ENCODE results near the gene HDLBP.
"Not testable (repeated sequence)": the region's sequence is repeated elsewhere in the genome, so short reads cannot be mapped to it uniquely, and the experiment has no call there.

The HDLBP gene

GRCh38 chr2:241214209-241214608, 101.3 kb downstream of the HDLBP start:
- DNase-seq (ENCODE audit: low read depth) = no peak

DNA sequence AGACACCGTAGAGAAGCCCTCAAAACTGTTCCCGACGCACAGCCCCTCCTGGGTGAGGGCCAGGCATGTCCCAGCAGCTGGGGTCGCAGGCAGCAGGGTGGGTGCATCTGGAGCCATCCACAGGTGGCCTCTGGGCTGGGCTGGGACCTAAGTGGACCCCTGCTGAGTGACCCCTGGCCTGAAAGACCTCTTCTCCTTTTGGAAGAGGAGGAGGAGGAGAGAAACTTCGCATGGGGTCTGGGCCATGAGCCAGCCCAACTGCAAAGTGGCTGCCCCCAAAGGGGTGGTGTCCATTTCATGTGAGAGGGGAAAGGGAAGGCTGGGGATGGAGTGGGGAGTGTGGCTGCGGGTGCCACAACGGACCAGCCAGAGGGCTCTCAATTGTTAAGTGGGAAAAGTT, 101.9 kb downstream of the HDLBP start:
- no peak for DNase-seq (ENCODE audit: low read depth)

DNA sequence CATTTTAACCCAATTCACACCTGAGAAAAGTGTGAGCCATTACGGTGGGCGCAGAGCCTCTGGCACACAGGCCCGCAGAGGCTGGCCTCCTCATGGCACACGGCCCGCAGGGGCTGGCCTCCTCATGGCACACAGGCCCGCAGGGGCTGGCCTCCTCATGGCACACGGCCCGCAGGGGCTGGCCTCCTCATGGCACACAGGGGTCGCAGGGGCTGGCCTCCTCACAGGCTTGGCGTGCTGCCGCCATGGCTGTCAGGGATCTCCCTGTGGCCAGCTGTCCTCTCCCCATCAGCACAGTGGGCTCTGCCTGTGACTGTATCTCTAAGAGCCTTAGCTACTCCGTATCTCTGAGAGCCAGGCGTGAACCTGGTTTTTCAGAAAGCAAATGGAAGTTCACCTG, 102.4 kb downstream of the HDLBP start:
- no peak for DNase-seq (ENCODE audit: low read depth)

DNA sequence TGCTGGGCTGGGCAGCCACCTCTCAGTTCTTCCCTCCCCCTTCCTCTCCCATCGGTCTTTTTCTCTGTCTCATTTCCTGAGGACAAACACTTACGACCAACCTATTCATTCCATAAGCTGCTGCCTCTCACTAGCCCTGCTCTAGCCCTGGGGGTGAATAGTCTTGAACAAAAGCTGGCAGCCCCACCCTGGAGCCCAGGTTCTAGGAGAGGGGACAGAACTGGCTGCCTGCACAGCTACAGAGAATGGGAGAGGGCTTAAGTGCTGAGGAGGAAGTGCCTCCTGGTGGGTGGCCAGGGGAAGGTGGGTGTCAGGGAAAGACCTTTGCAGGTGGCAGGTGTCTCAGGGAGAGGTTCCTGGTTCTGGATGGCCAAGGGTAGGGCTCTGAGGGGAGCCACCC, 104.2 kb downstream of the HDLBP start:
- DNase-seq (ENCODE audit: low read depth) = no peak

DNA sequence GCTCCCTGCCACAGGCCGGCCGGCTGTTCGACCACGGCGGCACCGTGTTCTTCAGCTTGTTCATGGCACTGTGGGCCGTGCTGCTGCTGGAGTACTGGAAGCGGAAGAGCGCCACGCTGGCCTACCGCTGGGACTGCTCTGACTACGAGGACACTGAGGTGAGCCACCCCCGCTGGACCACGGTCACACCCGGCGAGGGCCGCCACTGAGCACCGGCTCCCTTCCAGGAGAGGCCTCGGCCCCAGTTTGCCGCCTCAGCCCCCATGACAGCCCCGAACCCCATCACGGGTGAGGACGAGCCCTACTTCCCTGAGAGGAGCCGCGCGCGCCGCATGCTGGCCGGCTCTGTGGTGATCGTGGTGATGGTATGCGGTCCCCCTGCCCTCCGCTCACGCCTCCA, 106.2 kb downstream of the HDLBP start:
- no peak for DNase-seq (ENCODE audit: low read depth)

GRCh38 chr2:241208058-241208457, 107.4 kb downstream of the HDLBP start:
- no peak for DNase-seq (ENCODE audit: low read depth)

GRCh38 chr2:241207641-241208040, 107.8 kb downstream of the HDLBP start:
- DNase-seq (ENCODE audit: low read depth) = no peak

DNA sequence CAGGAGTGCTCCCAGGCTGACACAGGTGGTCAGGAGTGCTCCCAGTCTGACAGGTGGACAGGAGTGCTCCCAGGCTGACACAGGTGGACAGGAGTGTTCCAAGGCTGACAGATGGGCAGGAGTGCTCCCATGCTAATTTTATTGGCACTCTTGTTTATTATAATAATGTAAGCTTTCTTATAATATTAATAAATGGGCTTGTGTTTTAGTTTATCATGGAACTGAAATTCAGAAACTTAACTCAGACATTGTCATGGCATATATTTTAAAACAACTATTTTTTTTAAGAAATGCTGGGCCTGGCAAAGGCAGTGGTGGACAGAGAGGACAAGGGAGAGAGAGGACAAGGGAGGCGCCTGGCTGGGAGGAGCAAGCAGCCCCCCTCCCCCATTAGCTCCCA, 108.3 kb downstream of the HDLBP start:
- no peak for DNase-seq (ENCODE audit: low read depth)

DNA sequence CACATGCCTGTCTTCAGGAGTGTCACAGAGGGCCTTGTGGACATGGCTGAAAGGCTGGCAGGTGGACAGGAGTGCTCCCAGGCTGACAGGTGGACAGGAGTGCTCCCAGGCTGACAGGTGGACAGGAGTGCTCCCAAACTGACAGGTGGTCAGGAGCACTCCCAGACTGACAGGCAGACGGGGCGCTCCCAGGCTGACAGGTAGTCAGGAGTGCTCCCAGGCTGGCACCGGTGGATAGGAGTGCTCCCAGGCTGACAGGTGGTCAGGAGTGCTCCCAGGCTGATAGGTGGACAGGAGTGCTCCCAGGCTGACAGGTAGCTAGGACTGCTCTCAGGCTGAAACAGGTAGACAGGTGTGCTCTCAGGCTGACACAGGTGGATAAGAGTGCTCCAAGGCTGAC, 110.4 kb downstream of the HDLBP start:
- no peak for DNase-seq (ENCODE audit: low read depth)

- no peak for DNase-seq (ENCODE audit: low read depth)
These were observed 111.0 kb downstream of the HDLBP start for GRCh38 chr2:241204490-241204889.

DNA sequence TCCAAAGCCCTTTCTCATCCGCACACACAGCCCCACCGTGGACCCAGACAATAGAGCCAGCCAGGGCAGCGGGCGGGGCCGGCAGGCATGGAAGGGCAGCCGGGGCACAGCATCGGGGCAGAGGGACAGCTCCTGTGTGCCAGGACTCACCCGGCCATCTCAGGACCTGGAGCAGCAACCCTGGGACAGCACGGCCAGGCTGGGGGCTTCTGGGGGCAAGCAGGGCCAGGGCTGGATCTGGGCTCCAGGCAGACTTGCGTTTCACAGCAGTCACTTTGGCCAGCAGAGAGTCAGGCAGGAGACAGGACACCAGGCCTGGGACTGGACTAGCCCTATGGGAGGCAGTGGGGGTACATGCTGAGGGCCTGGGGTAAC, 111.5 kb downstream of the HDLBP start:
- no peak for DNase-seq (ENCODE audit: low read depth)

DNA sequence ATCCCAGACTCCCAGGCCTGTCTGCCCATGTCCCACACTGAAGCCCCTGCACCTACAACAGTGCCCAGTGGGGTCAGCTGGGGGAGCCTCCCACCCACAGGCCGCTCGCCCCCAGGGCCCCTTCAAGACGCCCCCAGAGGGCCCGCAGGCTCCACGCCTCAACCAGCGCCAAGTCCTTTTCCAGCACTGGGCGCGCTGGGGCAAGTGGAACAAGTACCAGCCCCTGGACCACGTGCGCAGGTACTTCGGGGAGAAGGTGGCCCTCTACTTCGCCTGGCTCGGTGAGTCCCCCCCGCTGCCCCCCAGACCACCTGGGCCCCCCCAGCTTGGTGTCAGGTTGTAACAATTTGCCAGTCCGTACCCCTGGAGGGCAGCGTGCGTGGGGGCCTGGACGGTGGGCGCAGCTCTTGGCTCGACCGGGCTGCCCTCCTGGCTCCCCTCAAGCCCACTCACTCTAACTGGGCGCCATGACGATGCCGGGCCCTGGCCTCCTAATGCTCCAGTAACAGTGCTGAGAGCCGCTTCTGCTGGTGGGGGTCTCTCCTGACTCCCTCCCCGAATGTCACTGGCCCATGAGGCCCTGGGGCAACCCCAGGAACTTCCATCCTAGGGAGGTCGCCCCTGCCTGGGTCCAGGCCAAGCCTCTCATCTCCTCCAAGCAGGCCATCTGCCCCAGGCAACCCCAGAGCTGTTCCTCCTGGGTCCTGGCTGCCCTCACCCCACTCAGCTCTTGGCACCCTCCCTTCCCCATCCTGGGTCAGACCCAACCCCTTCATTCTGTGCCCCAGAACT, 112.1 kb downstream of the HDLBP start:
- no peak for DNase-seq (ENCODE audit: low read depth)

- no peak for DNase-seq (ENCODE audit: low read depth)
These were observed 112.8 kb downstream of the HDLBP start for GRCh38 chr2:241202681-241203080.

GRCh38 chr2:241202268-241202585, 113.2 kb downstream of the HDLBP start:
- DNase-seq (ENCODE audit: low read depth) = no peak

DNA sequence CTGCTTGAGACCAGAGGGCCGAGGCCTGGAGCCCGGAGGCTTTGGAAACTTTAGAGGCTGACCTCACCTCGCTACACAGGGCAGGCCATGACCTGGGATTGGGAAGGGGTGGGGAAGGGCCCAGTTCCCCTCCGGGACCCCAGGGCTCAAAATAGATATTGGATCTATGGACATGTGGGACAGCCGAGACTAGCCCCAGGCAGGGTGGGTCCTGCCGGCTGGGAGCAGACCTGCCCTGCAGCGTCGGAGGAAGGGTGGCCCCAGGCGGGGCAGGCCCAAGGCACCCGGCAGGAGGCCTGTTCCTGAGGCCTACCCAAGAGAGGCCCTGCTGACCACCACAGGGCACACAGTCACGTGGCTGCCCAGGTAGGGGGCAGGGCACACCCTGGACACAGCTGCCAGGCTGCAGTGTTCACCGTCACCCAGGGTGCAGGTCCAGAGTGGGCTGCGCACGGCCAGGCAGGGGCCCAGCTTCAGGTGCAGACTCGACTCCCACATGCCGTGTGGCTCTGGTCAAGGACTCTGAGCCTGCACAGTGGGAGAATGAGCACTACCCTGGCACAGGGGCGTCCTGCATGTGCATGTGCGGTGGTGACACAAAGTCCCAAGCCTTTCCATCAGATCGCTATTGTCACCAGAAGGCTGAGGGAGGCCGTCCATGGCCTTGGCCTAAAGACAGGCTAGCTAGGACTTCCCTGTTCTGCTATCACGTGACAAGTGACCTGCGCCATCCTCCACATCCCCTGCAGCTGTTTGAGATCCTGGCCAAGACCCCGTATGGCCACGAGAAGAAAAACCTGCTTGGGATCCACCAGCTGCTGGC, 113.8 kb downstream of the HDLBP start:
- no peak for DNase-seq (ENCODE audit: low read depth)

GRCh38 chr2:241200822-241201395, 114.6 kb downstream of the HDLBP start:
- DNase-seq (ENCODE audit: low read depth) = no peak

DNA sequence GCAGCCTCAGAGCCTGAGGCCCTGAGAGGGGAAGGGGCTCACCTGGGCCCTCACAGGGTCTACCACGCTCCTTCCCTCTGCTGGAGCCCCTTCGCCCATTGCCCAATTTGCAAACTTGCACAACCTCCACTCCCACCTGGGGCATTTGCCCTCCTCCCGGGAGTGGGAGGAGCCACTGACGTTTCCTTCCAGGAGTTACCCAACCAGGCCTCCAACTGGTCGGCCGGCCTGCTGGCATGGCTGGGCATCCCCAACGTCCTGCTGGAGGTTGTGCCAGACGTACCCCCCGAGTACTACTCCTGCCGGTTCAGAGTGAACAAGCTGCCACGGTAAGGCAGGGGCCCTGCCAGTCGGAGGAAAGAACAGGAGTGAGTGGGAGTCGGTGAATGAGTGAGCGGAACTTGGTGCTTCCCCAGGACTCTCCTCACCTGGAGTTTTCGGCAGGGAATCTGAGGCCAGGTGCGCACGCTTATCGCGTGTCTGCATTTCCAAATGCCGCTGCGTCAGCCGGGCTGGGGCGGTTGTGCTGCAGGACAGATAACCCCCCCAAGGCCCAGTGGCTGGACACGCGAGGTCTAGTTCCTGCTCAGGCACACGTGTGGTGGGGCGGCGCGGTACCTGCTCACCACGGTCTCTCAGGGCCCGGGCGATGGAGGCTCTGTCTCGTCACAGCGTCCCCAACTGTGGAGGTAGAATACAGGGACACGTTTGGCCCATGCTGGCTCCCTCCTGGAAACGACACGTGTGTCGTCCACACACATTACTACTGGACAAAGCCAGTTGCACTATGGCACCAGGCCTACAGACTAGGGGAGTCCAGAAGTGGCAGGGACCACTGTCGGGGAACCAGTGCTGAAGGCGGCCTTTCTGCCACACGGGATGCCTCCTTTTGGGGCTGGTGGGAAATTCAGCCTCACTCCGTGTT, 115.3 kb downstream of the HDLBP start:
- DNase-seq (ENCODE audit: low read depth) = no peak

DNA sequence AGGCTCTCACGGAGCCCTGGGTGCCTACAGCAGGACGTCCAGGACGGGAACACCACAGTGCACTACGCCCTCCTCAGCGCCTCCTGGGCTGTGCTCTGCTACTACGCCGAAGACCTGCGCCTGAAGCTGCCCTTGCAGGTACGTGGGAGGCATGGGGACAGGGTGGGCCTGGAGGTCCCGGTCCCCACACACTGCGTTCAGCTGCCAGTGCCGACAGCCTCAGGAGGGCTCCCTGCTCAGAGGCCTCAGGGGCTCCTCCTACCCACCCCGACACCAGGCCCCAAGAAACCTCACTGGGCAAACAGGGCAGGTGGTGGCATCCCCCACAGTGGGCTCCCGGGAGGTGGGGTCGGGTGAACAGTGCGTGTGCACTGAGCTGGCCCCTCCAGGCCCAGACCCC, 116.2 kb downstream of the HDLBP start:
- no peak for DNase-seq (ENCODE audit: low read depth)

DNA sequence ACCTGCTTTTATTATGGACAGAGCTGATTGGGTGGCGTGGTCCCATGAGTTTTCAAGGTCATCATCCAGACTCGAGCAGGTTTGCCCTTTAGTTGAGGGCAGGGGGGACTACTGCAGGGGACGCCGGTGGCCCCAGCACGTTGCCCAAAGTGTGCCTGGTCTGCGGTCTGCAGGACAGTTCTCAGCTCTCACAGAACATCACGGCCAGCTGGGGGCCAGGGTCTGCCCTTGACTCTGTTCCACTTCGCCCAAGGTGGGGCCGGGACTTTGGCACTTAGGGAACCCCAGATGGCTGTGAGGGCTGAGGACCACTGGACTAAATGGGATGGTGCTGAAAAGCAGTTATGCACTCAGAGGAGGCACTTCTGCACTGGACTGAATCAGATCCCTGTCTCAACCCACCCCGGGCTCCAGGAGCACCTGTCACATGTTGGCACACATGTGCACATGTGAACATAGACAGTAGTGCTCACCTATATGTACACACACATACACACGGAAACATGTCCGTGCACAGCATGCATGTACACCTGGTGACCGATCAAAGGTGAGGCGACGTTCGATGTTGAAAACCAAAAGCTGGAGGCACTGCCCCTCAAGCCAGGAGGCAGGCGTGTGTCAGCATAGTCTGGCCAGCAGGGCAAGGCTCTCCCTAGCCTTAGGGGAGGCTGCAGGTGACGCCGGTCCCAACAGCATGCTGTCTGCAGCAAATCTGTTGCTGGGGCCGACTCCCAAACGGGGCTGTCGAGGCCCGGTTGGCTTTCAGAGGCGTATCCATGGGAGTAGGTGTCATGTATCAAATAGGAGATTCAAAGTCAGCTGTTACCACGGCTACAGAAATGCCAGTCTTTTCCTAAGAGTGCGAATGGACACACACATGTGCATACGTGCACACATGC, 116.8 kb downstream of the HDLBP start:
- DNase-seq (ENCODE audit: low read depth) = no peak

DNA sequence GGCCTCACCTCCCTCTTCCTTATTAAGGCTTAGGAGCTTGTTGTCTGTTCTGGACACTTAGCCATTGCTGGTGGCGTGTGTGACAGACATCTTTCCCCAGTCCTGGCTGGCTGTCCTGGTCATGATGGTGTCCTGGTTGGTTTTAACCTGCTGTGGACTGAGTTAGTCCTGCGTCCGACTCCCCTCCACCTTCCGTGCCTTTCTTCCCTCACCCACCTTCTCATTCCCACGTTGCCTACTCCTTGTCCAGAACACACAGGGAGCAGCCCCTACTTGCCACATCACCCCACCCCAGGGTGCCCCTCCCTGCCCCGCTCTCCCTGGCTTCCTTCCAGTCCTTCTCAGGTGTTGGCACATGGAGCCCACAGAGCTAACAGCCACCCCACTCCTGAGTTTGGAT, 117.5 kb downstream of the HDLBP start:
- no peak for DNase-seq (ENCODE audit: low read depth)

- DNase-seq (ENCODE audit: low read depth) = not testable (repeated sequence)
These were observed 118.2 kb downstream of the HDLBP start for GRCh38 chr2:241197246-241197645.
